ENCODE measurements around the gene TOMM7. TPM values are rescaled to one million over a fixed set of nuclear protein-coding genes. Genes with fewer than 3 reads are reported as not detected.
"Not testable (repeated sequence)": the region's sequence is repeated elsewhere in the genome, so short reads cannot be mapped to it uniquely, and the experiment has no call there.

Gene TOMM7
- total RNA-seq, 1 experiment from 2014 or later, result 165 TPM

DNA sequence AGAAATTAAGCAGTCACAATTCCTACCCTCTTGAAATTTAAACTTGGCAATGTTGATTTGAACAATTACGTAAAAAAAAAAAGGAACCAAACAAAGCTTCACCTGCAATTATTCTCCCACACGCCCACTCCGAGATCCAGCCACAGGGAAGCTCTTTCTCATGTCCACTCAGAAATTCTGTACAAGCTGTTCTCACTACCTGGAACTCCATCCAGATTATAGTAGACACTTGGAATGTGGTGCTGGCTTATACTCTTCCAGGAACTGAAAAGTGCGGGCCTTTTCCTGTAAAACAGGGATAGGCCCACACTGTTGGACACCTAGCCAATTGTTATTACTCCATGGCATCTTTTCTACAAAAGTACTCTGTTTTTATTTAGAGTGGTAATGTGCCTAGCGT is 20.3 kb upstream of the TOMM7 start:
- no peaks in the 10 kb centered on the region for H3K27me3 ChIP-seq
- DNase-seq, result no peak
- H3K36me3 ChIP-seq, result no peaks in the 10 kb centered on the region
- H3K4me3 ChIP-seq, result no peak overlapping the region
- H3K27ac ChIP-seq, result no peak overlapping the region
- peaks cover 9% of the 10 kb centered on the region; the same call in 1 of the 2 replicates for H3K4me1 ChIP-seq
- H3K9me3 ChIP-seq (replicated peaks), result no peaks in the 10 kb centered on the region

DNA sequence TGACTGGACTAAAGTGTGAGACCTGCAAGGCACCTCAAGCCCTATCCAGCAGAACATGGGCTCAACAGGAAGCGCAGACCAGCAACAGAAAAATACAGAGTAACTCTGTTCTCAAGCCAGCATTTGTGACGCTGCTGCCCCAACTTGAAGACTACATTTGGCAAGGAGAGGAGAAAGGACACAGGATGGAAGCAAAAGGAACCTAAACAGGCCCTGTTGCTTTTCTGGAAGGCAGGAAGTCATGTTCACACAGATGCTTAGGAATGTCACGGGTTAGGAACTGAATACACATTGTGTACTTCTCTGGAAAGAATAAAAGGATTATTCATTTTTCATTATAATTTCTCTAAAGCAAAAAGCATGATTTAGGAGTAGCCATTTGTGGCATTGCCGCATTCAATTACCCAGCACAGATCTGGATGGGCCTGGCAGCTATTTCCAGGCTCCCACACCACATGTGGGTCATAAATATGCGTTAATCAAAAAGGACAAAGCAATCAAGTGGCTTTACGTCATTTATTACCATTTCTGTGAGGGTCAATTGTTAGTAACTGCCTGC is 19.8 kb upstream of the TOMM7 start:
- Histone ChIP-seq H3K27me3 (no peaks in the 10 kb centered on the region), H3K36me3 (no peaks in the 10 kb centered on the region), H3K4me1 (peaks cover 9% of the 10 kb centered on the region; the same call in 1 of the 2 replicates), H3K9me3 (replicated peaks) (no peaks in the 10 kb centered on the region), H3K4me3 (peak overlapping the region; percentile 20), H3K27ac (no peak overlapping the region)
- DNase-seq, result peak; percentile 13 to 52

DNA sequence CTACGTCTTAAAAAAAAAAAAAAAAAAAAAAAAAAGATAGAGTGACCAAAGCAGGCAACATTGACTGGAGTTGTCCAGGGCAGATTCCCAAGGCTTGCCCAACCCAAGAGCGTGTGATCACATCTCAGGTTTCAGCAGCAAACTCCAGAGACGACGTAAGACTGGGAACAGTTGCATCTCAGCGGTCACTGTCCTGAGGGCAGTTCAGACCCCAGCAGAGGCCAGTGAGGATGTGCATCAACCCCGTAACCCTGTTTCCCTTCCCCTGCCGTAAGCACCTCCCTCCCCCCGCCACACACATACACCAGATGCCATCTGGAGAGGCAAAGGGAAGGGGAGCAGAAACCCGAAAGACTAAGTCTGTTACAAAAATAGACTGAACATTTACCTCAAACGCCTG is 19.3 kb upstream of the TOMM7 start:
- H3K4me1 ChIP-seq, result peaks cover 9% of the 10 kb centered on the region; the same call in 1 of the 2 replicates

DNA sequence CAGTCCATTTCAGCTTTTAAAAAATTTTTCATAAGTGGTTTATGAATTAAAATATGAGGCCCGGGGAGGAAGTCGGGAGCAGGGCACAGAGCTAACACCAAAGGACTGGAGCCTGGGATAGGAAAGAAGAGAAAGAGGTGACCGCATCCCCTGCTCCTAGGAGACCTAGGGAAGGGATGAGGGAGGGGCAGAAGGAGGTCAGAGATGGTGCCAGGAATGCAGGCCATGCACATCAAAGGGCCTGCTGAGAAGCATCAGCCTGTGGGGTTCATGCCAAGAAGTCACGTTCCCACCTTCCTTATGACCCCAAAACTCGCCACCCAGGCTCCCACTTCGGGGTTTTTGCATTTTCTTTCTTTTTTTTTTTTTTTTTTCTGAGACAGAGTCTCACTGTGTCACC is 14.7 kb upstream of the TOMM7 start:
- Histone ChIP-seq H3K27ac (no peak overlapping the region), H3K27me3 (no peaks in the 10 kb centered on the region), H3K4me3 (no peak overlapping the region), H3K36me3 (no peaks in the 10 kb centered on the region), H3K4me1 (peaks cover 9% of the 10 kb centered on the region; the same call in 1 of the 2 replicates), H3K9me3 (replicated peaks) (no peaks in the 10 kb centered on the region)
- no peak for DNase-seq

More for the DNA sequence above, 19.3 kb upstream of the TOMM7 start:
- DNase-seq, result peak; percentile 59 to 73
- no peaks in the 10 kb centered on the region for H3K27me3 ChIP-seq
- H3K9me3 ChIP-seq (replicated peaks), result no peaks in the 10 kb centered on the region
- H3K4me3 ChIP-seq, result peak overlapping the region; percentile 20
- H3K36me3 ChIP-seq, result no peaks in the 10 kb centered on the region
- H3K27ac ChIP-seq, result no peak overlapping the region

DNA sequence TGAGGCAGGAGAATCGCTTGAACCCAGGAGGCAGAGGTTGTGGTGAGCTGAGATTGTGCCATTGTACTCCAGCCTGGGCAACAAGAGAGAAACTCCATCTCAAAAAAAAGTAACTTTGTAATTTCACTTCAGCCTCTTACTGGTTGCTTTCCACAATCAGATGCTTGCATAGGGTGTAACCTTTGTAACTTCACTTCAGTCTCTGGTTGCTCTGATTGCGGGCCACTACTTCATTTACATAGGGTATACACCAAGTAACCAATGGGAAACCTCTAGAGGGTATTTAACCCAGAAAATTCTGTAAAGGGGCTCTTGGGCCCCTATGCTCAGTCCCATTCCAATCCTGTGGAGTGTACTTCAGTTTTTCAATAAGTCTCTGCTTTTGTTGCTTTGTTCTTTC is 13.9 kb upstream of the TOMM7 start:
- H3K36me3 ChIP-seq; H3K27ac ChIP-seq; H3K4me1 ChIP-seq; H3K27me3 ChIP-seq; H3K4me3 ChIP-seq; H3K9me3 ChIP-seq (replicated peaks); DNase-seq: not testable (repeated sequence)

DNA sequence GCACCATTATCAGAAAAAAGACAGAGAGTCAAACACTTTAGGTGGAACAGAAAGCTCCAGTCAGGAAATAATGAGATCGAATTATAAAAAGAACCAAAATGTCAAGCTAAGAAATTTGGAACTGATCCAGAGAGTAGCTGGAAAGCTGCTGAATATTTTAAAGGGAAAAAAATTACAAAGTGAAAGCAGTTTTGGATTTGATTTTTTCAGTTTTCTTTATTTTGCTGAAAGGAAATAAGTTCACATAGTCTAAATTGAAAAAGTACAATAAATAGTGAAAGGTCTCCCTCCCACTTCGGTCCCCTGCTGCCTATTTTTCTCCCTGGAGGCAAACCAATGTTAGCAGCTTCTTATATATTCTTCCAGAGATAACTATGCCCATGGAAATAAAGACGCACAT is 11.3 kb upstream of the TOMM7 start:
- Histone ChIP-seq H3K27ac (no peak overlapping the region), H3K27me3 (no peaks in the 10 kb centered on the region), H3K4me1 (peaks cover 10% of the 10 kb centered on the region; the same call in 1 of the 2 replicates), H3K4me3 (no peak overlapping the region), H3K36me3 (no peaks in the 10 kb centered on the region), H3K9me3 (replicated peaks) (no peaks in the 10 kb centered on the region)
- no peak for DNase-seq

DNA sequence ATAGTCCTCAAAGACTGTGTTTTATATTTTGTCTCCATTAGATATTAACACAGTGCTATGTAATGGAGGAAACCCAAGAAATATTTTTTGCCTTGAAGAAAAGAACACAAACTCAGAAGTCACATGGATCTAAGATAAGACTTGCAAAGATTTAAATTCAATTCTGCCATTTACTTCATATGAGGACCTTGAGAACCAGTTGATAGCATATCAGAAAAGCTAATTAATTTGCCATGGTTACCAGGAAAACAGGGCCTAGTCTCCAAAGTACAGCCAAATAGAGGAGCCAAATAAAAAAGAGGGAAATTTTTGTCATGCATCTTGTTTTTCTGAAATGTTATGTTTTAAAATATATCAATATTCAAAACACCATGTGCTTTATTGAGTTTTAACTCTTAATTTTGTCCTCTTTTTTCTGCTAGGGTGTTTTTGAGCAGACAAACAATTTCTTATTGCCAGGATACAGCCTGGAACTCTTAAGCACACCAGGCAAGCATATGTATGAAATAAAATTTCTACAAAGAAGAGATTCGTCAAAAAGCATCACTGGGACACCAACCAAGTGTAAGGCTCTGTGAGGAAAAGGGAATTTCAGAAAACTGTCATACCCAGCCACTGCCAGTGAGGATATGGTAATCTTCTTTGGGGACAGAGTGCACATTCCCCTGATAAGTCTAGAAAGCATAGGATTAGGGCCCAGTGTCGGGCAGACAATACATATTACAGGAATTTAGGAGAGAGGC is 10.6 kb upstream of the TOMM7 start:
- DNase-seq, result no peak
- Histone ChIP-seq H3K4me1 (peaks cover 10% of the 10 kb centered on the region; the same call in 1 of the 2 replicates), H3K36me3 (no peaks in the 10 kb centered on the region), H3K4me3 (no peak overlapping the region), H3K9me3 (replicated peaks) (no peaks in the 10 kb centered on the region), H3K27me3 (no peaks in the 10 kb centered on the region), H3K27ac (no peak overlapping the region)

DNA sequence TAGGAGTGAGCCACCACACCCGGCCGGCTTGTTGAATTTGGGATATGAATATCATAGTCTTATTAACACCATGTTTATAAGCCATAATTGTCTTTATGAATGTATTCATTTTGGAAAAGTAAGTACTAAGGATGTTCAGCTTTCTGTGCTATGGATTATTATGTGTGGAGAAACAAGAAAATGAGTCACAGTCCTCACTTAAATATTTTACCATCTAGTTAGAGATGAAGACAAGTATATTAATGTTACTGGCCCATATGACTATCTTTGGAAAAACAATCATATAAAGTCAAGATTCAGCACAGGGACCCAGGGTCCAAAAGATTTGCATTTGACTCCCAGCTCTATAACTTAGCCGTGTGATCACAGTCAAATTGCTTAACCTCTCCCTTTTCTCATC is 9.8 kb upstream of the TOMM7 start:
- Histone ChIP-seq H3K4me3 (no peak overlapping the region), H3K27ac (no peak overlapping the region), H3K9me3 (replicated peaks) (no peaks in the 10 kb centered on the region), H3K36me3 (no peaks in the 10 kb centered on the region), H3K27me3 (no peaks in the 10 kb centered on the region), H3K4me1 (peaks cover 10% of the 10 kb centered on the region; the same call in 1 of the 2 replicates)
- no peak for DNase-seq

DNA sequence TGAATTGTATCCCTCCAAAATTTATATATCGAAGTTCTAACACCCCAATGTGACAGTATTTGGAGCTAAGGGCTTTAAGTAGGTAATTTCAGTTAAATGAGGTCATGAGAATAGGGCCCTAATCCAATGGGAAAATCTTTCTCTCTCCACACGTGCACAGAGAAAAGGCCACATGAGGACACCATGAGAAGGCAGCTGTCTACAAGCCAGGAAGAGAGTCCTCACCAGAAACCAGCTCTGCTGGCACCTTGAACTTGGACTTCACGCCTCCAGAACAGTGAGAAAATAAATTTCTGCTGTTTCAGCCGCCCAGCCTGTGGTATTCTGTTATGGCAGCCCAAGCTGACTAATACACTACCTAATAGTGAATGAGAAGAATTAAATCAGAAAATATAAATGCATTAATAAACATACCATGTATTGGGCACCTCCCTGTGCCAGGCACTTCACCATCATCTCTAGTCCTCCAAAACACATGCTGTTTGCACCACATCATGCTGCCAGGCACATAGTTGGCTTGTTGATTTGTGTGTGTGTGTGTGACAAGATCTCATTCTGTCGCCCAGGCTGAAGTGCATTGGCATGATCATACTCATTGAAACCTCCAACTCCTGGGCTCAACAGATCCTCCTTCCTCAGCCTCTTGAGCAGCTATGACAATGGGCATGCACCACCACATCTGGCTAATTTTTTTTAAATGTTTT is 9.1 kb upstream of the TOMM7 start:
- Histone ChIP-seq H3K27ac (no peak overlapping the region), H3K27me3 (no peaks in the 10 kb centered on the region), H3K4me3 (no peak overlapping the region), H3K9me3 (replicated peaks) (no peaks in the 10 kb centered on the region), H3K36me3 (no peaks in the 10 kb centered on the region), H3K4me1 (peaks cover 10% of the 10 kb centered on the region; the same call in 1 of the 2 replicates)
- DNase-seq, result peak; percentile 9 to 49

DNA sequence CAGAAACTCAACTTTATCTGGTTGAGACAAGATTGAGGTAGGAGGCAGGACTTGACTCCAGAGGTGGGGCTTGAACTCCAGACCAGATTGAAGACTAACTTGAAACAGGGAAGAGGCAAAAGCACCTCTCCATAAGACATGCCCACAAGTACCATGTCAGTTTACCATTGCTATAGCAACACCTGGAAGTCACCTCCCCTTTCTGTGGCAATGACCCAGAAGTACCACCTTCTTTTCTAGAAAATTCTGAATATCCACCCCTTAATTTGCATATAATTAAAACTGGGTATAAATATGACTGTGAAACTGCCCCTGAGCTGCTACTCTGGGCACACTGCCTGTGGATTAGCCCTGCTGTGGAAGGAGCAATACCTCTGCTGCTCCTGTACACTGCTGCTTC is 4.9 kb upstream of the TOMM7 start:
- H3K4me3 ChIP-seq, result no peak overlapping the region
- no peaks in the 10 kb centered on the region for H3K9me3 ChIP-seq (replicated peaks)
- DNase-seq, result no peak
- H3K27ac ChIP-seq, result no peak overlapping the region
- H3K27me3 ChIP-seq, result no peaks in the 10 kb centered on the region
- peaks cover 8% of the 10 kb centered on the region; the same call in 1 of the 2 replicates for H3K4me1 ChIP-seq
- H3K36me3 ChIP-seq, result no peaks in the 10 kb centered on the region

DNA sequence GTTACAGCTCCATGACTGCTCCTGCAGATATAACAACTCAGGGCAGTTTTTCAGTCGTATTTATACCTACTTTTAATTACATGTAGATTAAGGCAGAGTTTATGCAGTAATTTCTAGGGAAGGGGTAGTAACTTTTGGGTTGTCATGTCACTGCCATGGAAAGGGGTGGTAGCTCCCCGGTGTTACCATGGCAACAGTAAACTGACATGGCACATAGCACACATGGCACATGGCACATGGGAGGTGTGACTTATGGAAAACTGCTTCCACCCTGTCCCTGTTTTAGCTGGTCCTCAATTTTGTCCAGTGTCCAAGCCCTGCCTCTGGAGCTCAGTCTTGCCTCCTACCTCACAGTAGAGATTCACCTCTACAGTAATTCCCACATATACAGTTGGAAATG is 3.9 kb upstream of the TOMM7 start:
- Histone ChIP-seq H3K4me3 (no peak overlapping the region), H3K27ac (no peak overlapping the region), H3K4me1 (peaks cover 5% of the 10 kb centered on the region; the same call in 1 of the 2 replicates), H3K36me3 (no peaks in the 10 kb centered on the region), H3K9me3 (replicated peaks) (no peaks in the 10 kb centered on the region), H3K27me3 (no peaks in the 10 kb centered on the region)
- no peak for DNase-seq

DNA sequence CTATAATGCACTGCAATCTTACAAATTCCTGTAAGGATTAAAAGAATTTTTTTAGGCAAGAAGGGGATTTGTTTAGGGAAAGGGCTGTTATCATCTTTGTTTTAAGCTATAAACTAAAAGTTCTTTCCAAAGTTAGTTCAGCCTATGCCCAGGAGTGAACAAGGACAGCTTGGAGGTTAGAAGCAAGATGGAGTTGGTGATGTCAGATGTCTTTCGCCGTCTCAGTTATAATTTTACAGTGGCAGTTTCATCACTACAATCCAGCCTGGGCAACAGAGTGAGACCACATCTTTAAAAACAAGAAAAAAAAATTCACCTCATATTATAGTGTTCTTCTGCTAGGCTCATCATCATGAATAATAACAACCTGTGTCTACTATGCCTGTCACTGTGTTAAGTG is 2.1 kb upstream of the TOMM7 start:
- Histone ChIP-seq H3K27ac (no peak overlapping the region), H3K36me3 (no peaks in the 10 kb centered on the region), H3K27me3 (no peaks in the 10 kb centered on the region), H3K4me1 (0 out of 2 replicates have a peak, but pooled peaks cover 2% of the 10 kb centered on the region), H3K9me3 (replicated peaks) (no peaks in the 10 kb centered on the region), H3K4me3 (no peak overlapping the region)
- no peak for DNase-seq

DNA sequence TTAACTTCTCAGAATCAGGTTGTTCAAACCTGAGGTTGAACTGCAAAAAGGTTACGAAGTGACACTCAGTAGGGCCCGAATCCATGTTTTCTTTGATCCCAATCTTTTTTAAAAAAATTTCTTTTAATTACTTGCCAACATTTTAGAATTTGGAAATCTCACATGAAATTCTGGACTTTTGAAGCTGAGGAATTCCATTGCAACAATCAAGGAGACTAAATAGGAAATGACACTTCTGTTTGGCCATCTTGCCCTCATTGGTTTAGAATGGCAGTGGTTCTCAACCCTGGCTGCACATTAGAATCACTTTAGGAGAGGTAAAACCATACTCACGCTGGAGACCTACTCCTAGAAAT is 471 bp upstream of the TOMM7 start:
- Histone ChIP-seq H3K27ac (peak overlapping the region; percentile 42; the same call in 1 of the 2 replicates), H3K9me3 (replicated peaks) (no peaks in the 10 kb centered on the region), H3K4me1 (0 out of 2 replicates have a peak, but pooled peaks cover 2% of the 10 kb centered on the region), H3K4me3 (peak overlapping the region; percentile 72), H3K36me3 (peaks cover 3% of the 10 kb centered on the region; the same call in 1 of the 2 replicates), H3K27me3 (no peaks in the 10 kb centered on the region)
- no peak for DNase-seq

DNA sequence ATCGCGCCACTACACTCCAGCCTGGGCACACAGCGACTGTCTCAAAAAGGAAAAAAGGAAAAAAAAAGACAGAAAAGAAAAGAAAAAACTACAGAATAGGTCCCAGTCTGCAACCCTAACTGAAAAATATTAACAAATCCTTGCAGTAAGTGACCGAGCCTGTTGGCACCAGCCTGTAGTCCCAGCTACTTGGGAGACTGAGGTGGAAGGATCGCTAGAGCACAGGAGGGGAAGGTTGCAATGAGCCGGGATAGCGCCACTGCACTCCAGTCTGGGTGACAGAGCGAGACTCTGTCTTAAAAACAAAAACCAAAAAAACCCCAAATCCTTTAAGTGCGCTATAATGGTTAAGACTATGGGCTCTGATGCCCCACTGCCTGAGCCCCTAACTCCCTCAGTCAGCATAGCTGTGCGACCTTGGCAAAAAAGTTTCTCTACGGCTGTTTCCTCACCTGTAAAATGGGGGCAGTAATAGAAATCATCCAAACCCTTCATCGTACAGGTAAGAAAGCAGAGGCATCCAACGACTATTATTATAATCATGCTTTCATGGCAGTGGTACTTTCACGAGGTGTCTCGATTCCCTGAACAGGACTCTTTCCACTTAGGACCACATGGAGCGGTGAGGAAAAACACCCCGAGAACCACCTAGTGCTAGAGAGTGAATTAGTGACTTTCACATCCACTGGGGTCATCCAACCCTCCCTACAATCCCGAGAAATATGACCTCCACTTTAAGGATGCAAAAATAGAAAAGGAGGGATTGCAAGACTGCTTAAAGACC is 755 bp downstream of the TOMM7 start:
- DNase-seq, result no peak
- Histone ChIP-seq H3K4me1 (0 out of 2 replicates have a peak, but pooled peaks cover 2% of the 10 kb centered on the region), H3K27ac (peak overlapping the region; percentile 42), H3K9me3 (replicated peaks) (no peaks in the 10 kb centered on the region), H3K27me3 (no peaks in the 10 kb centered on the region), H3K4me3 (peak overlapping the region; percentile 72), H3K36me3 (peaks cover 15% of the 10 kb centered on the region)
